HFF-Myc (cell line): ENCODE measurements around the gene CD22.

Experiments used
- DNase-seq: peaks from one replicate; pipeline ENCODE4 v3.0.0-alpha.2; 2011; ENCODE audit warnings: low read depth; ENCODE audit errors: extremely low read depth
- H3K4me3 ChIP-seq: replicated peaks from 2 replicates; pipeline ENCODE4 v1.5.1; 2011; ENCODE audit warnings: low read depth, mild to moderate bottlenecking, control low read depth, low read length
- CTCF ChIP-seq: IDR thresholded peaks from 2 replicates; pipeline ENCODE4 v1.5.1; 2012; ENCODE audit warnings: mild to moderate bottlenecking, low read depth, low read length, control low read depth; ENCODE audit errors: missing control alignments

The CD22 gene

GRCh38 chr19:35320065-35320713 lies 8.8 kb upstream of the CD22 start:
- DNase-seq: no peak
- no peak overlapping the region for H3K4me3 ChIP-seq
- TF ChIP-seq CTCF: no peak

GRCh38 chr19:35321291-35321690 lies 7.7 kb upstream of the CD22 start:
- no peak for TF ChIP-seq CTCF
- no peak for DNase-seq
- no peak overlapping the region for H3K4me3 ChIP-seq

GRCh38 chr19:35322014-35322413 lies 7.0 kb upstream of the CD22 start:
- no peak overlapping the region for H3K4me3 ChIP-seq
- DNase-seq: no peak
- no peak for TF ChIP-seq CTCF

- peak; percentile 41 for TF ChIP-seq CTCF
- DNase-seq: no peak
- no peak overlapping the region for H3K4me3 ChIP-seq
Observed at GRCh38 chr19:35327642-35328041, 1.3 kb upstream of the CD22 start.

GRCh38 chr19:35329323-35329722 lies 336 bp downstream of the CD22 start:
- H3K4me3 ChIP-seq: no peak overlapping the region
- no peak for TF ChIP-seq CTCF
- no peak for DNase-seq

GRCh38 chr19:35330475-35330874 lies 1.5 kb downstream of the CD22 start:
- no peak for DNase-seq
- H3K4me3 ChIP-seq: no peak overlapping the region
- no peak for TF ChIP-seq CTCF
